Stomach (tissue), 9 donors: Measurements from ENCODE around the gene PRKG1. TPM values are rescaled to one million over a fixed set of nuclear protein-coding genes. Genes with fewer than 3 reads are reported as not detected.

Source experiments
- DNase-seq, 2 donors: peaks; one replicate each; pipeline versions ENCODE4 v3.0.0 to v3.0.0-alpha.2; 2013 to 2019
- H3K27ac ChIP-seq, 5 donors: fragments of 200-600 bp in 4 of 5; sonication (generic) in 4 of 5; one replicate each; pipeline ENCODE4 v1.5.1; 2013 to 2019; ENCODE audit warnings: mild to moderate bottlenecking in 1 of 5, moderate library complexity in 1 of 5
- H3K27me3 ChIP-seq, 3 donors: fragments of 200-600 bp; sonication (generic); one replicate each; pipeline ENCODE4 v1.5.1; 2017 to 2019; ENCODE audit warnings: mixed run types in 1 of 3
- H3K36me3 ChIP-seq, 4 donors: fragments of 200-600 bp; sonication (generic); 1 replicate in 3 of 4; 2 replicates in 1 of 4; pipeline ENCODE4 v1.5.1; 2016 to 2019
- H3K4me1 ChIP-seq, 4 donors: fragments of 200-600 bp; sonication (generic); one replicate each; pipeline ENCODE4 v1.5.1; 2016 to 2019
- H3K4me3 ChIP-seq, 4 donors: fragments of 200-600 bp; sonication (generic) in 3 of 4; one replicate each; pipeline ENCODE4 v1.5.1; 2016 to 2019; ENCODE audit warnings: mild to moderate bottlenecking in 1 of 4
- H3K9me3 ChIP-seq, 4 donors: fragments of 200-600 bp; sonication (generic); one replicate each; pipeline ENCODE4 v1.5.1; 2016 to 2019
- CTCF ChIP-seq, 7 experiments: fragments of 450-650 bp in 4 of 7; fragments of 200-600 bp in 3 of 7; sonication (generic) in 3 of 7; IDR thresholded peaks; one replicate each; pipeline ENCODE4 v1.5.1; 2016 to 2019; ENCODE audit warnings: antibody characterized with exemption in 7 of 7, control low read depth in 2 of 7, mild to moderate bottlenecking in 1 of 7
- EP300 ChIP-seq: sonication (generic); formaldehyde crosslinking; IDR thresholded peaks from one replicate; pipeline ENCODE4 v1.6.1; 2017; ENCODE audit warnings: antibody characterized with exemption
- POLR2A ChIP-seq, 4 donors: fragments of 450-650 bp; IDR thresholded peaks; one replicate each; pipeline ENCODE4 v1.6.1; 2016; ENCODE audit warnings: antibody characterized with exemption in 4 of 4, control low read depth in 2 of 4, mild to moderate bottlenecking in 1 of 4, moderate library complexity in 1 of 4
- POLR2AphosphoS5 ChIP-seq, 3 donors: sonication (generic); formaldehyde crosslinking; IDR thresholded peaks; one replicate each; pipeline ENCODE4 v1.6.1; 2016; ENCODE audit warnings: antibody characterized with exemption in 3 of 3
- WGBS, 5 donors: extraction: QIAGEN DNeasy Blood & Tissue Kit in 3 of 5; methylation state at CpG; one replicate each; pipeline versions ENCODE4 v1.1.5 to v1.1.7; 2013 to 2018; 5-methylcytosine and 5-hydroxymethylcytosine counted together
- intact Hi-C: fragments of 100-400 bp; cut with DNase I; formaldehyde crosslinking; loops from one replicate; pipeline ENCODE4 v1.15.1; 2023; ENCODE audit warnings: low total_unique reads
- polyA plus RNA-seq, 3 donors: library from polyadenylated mRNA; stranded (reverse); fragments of 200-250 nt; gene quantifications; one replicate each; pipeline ENCODE4 v1.2.3, GENCODE V29; 2013
- total RNA-seq, 5 donors: library from RNA; depleted of rRNA; stranded (reverse); fragments of >200 nt; gene quantifications; one replicate each; pipeline versions ENCODE4 v1.1.0 to v1.2.3, GENCODE V29; 2014 to 2016
- donor health status: healthy with polysubstance abuse.
- donor health status: Bipolar disorder and iron deficiency.
- donor health status: healthy.

The PRKG1 gene
- total and polyA plus RNA-seq, 8 donors, result 1.5 to 89.2 (median 14.3) TPM

GRCh38 chr10:51113007-51113406 lies 38.7 kb downstream of the PRKG1 start:
- Histone ChIP-seq H3K36me3 (no peaks in the 10 kb centered on the region), H3K27me3 (no peaks in the 10 kb centered on the region), H3K27ac (no peak overlapping the region), H3K4me1 (no peaks in the 10 kb centered on the region), H3K9me3 (no peaks in the 10 kb centered on the region), H3K4me3 (no peak overlapping the region)
- intact Hi-C loops, result no loop called here
- no peak for DNase-seq
- TF ChIP-seq EP300 (no peak), POLR2A (IDR thresholded peaks at IDR 0.05) (no peak), CTCF (IDR thresholded peaks at IDR 0.05) (no peak), POLR2AphosphoS5 (IDR thresholded peaks at IDR 0.05) (no peak)
- WGBS, 5 donors, result 89 to 100% (median 91%) methylated on average over 1 of the region's 1 CpG

- WGBS, 5 donors, result 57 to 74% (median 65%) methylated on average over 3 of the region's 3 CpGs
- Histone ChIP-seq H3K27me3 (no peaks in the 10 kb centered on the region), H3K4me1 (no peaks in the 10 kb centered on the region), H3K9me3 (no peaks in the 10 kb centered on the region), H3K36me3 (no peaks in the 10 kb centered on the region), H3K27ac (peak overlapping the region in 1 of 5 donors; percentile 47), H3K4me3 (no peak overlapping the region)
- intact Hi-C loops, result no loop called here
- TF ChIP-seq POLR2A (IDR thresholded peaks at IDR 0.05) (no peak), EP300 (no peak), CTCF (IDR thresholded peaks at IDR 0.05) (no peak), POLR2AphosphoS5 (IDR thresholded peaks at IDR 0.05) (no peak)
- no peak for DNase-seq
Measured at GRCh38 chr10:51117053-51117660, 42.9 kb downstream of the PRKG1 start.

- DNase-seq, result peak in 1 of 2 donors; percentile 33
- intact Hi-C loops, result no loop called here
- Histone ChIP-seq H3K27ac (peak overlapping the region in 1 of 5 donors; percentile 47), H3K36me3 (no peaks in the 10 kb centered on the region), H3K4me3 (no peak overlapping the region), H3K4me1 (no peaks in the 10 kb centered on the region), H3K9me3 (no peaks in the 10 kb centered on the region), H3K27me3 (no peaks in the 10 kb centered on the region)
- TF ChIP-seq CTCF (IDR thresholded peaks at IDR 0.05) (no peak), EP300 (no peak), POLR2AphosphoS5 (IDR thresholded peaks at IDR 0.05) (no peak), POLR2A (IDR thresholded peaks at IDR 0.05) (no peak)
- WGBS, 5 donors, result 62 to 83% (median 81%) methylated on average over 1 of the region's 1 CpG
Measured at GRCh38 chr10:51117794-51118193, 43.5 kb downstream of the PRKG1 start.

- Histone ChIP-seq H3K27me3 (no peaks in the 10 kb centered on the region), H3K4me1 (no peaks in the 10 kb centered on the region), H3K4me3 (no peak overlapping the region), H3K27ac (no peak overlapping the region), H3K9me3 (no peaks in the 10 kb centered on the region), H3K36me3 (no peaks in the 10 kb centered on the region)
- no peak for TF ChIP-seq POLR2A (IDR thresholded peaks at IDR 0.05)
- no peak for TF ChIP-seq POLR2AphosphoS5 (IDR thresholded peaks at IDR 0.05)
- no peak for TF ChIP-seq CTCF (IDR thresholded peaks at IDR 0.05)
- no peak for TF ChIP-seq EP300
- DNase-seq, result no peak
- 70 to 91% (median 85%) methylated on average over 1 of the region's 1 CpG for WGBS, 5 donors
- intact Hi-C loops, result no loop called here
Measured at GRCh38 chr10:51119441-51119840, 45.2 kb downstream of the PRKG1 start.
